GM21381 (cell line): Measurements from ENCODE around the gene KCNQ2.
"Not testable (repeated sequence)": the region's sequence is repeated elsewhere in the genome, so short reads cannot be mapped to it uniquely, and the experiment has no call there.

ENCODE experiments used
- ATAC-seq: cut with Tn5 transposase; IDR thresholded peaks from one replicate; pipeline ENCODE4 v1.9.1; 2021; ENCODE audit warnings: mild to moderate bottlenecking, moderate library complexity; ENCODE audit not compliant: unreplicated experiment

The KCNQ2 gene

DNA sequence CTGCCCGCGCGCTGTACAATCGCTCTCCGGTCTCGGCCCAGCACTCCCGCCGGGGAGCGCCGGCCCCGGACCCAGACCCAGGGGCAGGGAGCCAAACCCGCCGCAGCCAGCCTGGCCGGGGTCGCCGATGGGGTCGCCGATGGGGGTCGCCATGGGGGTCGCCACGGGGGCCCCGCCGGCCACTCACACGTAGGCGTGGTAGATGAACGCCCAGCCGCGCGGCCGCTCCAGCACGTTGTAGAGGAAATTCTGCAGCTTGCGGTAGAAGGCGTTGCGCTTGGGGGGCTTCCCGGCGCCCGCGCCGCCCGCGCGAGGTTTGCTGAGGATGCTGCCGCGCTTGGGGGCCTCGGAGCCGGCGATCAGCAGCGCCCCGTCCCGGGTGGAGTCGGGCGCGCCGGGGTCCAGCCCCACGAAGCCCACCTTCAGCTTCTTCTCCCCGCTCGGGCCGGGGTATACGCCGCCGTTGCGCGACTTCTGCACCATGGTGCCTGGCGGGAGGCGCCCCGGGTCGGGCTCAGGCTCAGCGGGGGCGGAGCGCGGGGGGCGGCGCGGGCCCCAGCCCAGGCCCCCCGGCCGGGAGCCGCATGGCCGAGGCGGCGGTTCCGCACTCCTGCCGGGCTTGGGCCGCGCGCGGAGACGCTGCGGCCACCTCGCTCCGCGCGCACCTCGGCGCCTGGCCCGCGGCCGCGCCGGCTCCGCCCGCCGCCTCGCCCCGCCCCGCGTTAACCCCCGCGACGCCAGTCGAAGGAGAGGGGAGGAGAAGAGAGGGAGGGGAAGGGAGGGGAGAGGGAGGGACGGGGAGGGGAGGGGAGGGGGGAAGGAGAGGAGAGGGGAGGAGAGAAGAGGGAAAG is at the start of gene KCNQ2:
KCNQ2 (minus strand) TSS at position 675 of the 851 bp plus-strand sequence; CDS start at position 483, 192 bp downstream.
- no peak for ATAC-seq

DNA sequence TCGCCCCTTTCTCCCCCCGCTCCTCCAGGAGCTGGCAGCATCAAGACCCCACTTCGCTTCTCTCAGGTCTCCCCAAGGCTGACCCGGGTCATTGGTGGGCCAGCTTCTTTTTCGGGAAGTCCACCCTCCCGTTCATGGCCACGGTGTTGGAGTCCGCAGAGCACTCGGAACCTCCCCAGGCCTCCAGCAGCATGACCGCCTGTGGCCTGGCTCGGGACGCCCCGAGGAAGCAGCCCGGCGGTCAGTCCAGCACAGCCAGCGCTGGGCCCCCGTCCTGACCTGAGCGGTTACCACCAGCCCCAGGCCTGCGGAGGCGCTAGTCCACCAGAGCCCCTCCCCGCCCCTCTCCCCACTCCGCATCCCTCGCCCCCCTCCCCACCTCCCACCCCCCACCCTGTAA is 49.1 kb upstream of the KCNQ2 start:
- ATAC-seq: no peak

DNA sequence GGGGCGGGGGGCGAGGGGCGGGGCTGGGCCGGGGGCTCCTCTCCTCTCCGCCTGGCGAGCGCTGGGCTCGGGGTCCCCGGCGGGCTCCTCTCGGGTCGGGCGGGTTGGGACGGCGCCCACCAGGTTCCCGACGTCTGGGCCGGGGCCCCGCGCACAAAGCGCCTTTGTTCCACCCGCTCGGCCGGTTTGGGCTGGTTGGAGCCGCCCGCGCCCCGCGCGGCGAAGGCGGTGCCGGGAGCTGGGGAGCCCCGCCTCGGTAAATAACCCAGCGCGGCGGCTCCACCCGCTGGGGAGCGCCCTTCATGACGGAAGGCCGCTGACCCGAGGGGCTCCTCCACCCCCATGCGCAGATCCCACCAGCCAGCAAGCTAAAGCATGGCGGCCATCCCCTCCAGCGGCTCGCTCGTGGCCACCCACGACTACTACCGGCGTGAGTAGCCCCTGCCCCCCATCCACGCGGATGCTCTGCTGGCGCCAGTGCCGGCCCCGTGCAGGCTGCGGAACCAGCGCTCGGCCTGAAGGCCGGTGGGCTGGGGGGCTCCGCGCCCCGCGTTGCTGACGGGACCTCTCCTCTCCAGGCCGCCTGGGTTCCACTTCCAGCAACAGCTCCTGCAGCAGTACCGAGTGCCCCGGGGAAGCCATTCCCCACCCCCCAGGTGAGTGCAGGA is 48.6 kb upstream of the KCNQ2 start:
- peak; percentile 50 for ATAC-seq

DNA sequence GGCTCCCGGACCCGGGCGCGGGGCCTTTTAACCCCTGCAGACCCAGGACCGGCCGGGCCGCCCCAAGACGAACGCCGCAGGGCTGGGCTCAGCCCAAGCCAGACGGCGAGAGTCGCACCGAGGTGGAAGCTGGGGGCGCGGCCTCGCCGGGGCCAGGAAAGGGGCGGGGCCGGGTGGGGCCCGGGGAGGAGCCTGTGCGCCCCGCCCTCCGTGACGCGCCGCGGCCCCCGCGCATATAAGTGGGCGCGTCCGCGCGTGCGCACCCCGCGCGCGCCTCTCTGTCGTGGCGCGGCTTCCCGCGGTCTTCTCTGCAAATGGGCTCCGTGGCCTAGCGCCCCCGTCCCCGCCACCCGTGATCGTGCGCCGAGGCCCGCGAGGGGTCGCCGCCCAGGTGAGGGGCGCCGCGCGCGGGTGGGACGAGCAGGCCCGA is 48.1 kb upstream of the KCNQ2 start, which contains the start of gene PPDPF:
PPDPF (plus strand) TSS at position 262 of the 430 bp plus-strand sequence. CDS start 544 bp downstream, outside the sequence.
- peak; percentile 69 for ATAC-seq

DNA sequence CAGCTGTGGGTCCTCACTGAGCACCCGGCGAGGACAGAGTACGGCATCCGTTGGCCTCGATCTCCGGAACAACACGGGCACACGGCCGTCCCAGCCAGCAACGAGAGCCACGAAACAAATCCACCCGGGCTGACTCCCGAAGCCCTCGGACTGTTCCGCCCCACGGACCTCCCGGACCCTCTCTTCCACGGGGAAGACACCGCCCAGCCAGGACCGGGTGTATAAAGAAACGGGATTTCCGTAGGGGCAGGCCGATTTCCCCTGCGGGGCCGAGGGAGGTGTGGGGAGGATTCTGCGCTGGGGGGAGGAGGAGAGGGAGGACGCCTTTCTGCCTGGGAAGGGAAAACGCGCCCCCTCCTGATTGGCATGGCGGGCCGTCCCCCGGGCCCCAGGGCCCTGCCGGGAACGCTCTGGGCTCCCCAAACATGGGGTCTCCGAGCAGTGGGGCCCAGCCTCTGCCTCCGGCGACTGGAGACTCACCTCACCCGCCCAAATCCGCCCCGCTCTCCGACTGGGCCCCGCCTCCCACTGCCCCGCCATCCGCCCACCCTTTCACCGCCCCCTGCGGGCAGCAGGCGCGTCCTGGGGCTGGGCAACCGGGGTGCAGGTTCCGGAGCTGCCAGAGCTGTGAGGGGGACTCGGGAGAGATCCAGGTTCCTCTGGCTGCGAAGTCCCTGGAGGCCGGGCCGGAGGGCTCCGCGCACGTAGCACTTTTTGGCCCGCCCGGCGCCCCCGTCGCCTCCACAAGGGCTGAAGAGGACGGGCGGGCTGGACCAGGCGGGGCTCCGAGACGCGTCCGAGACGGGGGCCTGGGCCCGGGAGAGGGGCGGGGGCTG is 47.4 kb upstream of the KCNQ2 start:
- ATAC-seq: peak; percentile 33

DNA sequence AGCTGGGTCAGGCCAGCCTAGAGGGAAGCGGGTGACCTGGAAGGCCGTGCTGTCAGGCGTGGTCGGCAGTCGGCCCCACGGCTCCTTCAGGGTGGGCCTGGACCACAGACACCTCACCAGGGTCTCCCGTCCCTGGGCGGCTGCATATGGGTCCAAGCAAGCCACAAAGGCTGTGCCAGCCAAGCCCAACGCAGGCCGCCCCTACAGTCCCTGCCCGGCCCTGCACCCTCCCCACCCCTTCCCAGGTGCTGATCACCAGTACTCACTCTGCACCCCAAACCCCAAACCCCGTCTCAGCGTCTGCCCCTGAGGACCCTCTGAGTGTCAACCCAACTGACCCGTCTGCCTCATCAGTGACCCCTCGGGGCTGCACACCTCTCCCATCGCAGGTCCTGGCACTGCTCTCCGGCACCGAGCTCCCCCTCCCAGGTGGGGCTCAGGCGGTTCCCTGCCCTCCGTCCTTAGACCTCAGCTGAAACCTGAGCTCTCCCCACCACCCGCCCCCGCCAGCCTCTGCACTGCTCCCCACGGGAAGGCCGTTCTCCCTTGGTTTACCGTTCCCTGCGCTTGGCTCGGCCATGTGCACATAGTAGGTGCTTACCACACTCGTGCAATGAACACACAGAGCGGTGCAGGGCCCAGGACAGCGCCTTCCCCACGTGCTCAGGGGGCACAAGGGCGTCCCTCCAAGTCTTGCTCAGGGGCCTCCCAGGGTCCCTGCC is 46.7 kb upstream of the KCNQ2 start:
- ATAC-seq: no peak

DNA sequence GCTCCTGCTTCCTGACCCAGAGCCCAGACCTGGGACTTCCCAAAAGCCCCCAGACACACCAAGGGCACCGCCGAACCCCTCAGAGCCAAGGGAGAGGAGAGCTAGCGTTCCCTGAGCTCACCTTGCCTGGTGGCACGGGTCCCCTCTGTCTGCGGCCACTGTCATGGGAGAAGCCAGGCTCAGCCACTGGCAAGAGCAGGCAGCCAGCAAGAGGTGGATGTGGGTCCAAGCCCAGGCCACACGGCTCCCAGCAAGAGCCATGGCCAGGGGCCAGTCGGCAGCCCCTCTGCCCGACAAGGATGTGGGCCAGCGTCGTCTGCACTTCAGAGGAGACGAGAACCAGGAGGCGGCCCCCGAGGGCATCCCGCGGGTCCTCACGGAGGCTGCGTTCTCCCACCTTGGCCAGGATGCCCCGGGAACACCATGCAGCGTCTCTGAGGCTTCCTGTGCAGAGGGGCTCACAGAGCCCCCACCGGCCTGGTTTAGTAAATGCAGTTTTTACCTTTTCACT is 46.0 kb upstream of the KCNQ2 start:
- no peak for ATAC-seq

DNA sequence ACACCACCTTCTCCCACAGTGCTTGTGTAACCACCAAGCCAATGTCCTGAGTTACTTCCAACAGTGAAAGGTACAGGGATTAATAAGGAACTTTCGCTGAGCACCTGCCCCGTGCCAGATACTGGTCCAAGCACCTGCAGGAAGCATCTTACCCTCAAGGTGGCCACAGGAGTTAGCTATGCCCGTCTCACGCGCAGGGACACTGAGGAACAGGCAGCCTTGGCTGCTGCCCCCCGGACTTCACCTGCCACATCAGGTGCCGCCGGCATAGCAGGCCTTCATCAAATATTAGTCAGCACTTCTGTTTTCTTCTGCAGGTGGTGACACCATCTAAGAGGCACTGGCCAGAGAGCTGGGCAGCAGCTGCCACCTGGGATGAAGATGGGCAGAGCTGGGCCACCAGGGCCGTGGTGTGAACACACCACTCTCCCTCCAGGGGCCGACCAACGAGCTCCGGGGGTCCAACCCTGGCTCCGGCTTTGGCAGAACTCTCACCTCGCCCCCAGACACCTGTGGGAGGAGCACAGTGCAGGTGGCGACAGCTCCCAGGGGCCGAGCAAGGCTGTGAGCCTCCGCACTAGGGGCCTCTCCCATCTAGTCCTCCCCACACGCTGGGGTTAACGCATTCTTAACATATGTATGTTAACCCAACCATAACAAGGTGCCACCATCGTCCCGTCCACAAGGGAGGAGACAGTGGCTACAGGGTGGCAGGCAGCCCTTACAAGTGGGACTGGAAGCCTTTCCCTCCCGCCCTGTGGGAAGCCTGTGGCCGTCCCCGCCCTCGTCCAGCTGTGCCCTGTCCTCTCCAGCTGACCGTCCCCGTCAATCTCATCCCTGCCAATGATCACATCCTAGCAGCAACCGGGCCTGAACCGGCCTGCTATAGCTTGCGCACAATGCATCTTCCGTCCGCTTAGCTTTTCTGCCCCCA is 45.2 kb upstream of the KCNQ2 start:
- ATAC-seq: no peak

DNA sequence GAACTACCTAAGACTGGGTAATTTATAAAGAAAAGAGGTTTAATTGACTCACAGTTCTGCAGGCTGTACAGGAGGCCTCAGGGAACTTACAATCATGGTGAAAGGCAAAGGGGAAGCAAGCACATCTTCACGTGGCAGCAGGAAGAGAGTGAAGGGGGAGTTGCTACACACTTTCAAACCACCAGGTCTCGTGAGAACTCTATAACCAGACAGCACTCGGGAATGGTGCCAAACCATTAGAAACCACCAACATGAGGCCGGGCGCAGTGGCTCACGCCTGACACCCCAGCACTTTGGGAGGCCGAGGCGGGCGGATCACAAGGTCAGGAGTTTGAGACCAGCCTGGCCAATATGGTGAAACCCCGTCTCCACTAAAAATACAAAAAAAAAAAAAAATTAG is 42.1 kb upstream of the KCNQ2 start:
- ATAC-seq: not testable (repeated sequence)

DNA sequence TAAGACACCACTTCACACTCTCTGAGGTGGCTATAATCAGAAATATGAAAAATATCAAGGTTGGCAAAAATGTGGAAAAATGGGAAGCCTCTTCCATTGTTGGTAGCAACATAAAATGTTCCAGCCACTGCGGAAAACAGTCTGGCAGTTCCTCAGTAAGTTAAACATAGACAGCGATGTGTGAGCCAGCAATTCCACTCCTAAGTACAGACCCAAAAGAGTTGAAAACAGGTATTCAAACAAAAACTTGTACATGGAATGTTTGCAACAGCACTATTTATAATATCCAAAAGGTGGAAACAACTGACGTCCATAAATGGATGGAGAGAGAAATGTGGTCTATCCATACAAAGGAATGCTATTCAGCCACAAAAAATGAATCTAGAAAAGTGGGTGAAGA is 40.8 kb upstream of the KCNQ2 start:
- no peak for ATAC-seq

DNA sequence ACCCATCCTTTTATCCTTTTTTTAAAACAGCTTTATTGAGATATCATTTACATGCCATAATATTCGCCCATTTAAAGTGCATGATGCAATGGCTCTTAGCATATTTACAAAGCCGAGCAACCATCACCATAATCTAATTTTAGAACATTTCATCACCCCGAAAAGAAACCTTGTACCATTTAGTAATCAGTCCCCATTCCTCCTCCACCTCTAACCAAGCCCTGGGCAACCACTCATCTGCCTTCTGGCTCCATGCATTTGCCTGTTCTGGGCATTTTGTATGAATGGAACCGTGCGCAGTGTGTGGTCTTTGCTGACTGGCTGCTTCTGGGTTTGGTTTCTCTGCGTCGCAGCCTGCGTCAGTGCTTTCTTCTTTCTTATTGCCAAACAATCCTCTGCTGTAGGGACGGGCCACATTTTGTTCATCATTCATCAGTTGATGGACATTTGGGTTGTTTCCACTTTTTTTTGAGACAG is 36.7 kb upstream of the KCNQ2 start:
- ATAC-seq: no peak

DNA sequence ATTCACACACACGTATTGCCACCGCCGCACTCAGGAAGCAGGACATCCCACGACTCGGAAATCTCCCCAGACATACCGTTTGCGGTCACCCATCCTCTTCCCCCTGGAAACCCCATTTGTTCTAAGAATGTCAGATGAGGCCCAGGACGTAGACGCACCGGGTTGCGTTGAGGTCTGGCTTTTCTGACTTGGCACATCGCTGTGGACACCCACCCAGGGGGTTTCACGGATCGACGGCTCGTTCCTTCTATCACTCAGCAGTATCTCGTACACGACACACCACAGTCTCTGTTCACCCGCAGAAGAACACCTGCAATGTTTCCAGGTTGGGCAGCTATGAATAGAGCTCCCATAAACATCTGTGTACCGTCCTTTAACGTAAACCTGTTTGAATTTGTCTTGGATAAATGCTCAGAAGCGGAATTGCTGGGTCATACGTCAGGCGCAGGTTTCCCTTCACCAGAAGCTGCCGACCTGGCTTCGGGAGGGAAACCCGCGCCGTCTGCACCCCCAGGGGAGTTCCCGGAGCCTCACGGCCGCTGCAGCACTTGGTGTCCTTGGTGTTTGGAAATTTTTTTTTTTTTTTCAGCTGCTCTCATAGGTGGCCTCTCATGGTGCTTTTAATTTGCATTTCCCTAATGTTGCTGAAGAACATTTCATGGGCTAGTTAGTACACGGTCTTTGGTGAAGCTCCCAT is 35.8 kb upstream of the KCNQ2 start:
- ATAC-seq: no peak

DNA sequence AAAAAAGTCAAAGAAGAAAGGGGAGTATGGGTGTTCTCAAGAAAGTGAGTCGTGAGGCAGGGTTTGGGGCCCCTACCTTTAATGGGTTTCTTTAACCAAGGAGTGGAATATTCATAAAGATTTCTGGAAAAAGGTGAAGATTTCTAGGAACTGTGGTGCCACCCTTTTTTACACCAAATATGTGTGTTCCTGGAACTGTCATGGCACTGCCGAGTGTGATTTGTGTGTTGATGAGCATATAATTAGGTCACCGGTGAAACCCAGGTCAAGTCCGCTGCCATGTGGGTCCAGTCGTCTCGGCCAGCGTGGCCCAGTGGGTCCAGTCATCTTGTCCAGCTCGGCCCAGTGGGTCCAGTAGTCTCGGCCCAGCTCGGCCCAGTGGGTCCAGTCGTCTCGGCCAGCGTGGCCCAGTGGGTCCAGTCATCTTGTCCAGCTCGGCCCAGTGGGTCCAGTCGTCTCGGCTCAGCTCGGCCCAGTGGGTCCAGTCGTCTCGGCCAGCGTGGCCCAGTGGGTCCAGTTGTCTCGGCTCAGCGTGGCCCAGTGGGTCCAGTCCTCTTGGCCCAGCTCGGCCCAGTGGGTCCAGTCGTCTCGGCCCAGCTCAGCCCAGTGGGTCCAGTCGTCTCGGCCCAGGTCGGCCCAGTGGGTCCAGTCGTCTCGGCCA is 34.8 kb upstream of the KCNQ2 start:
- no peak for ATAC-seq

DNA sequence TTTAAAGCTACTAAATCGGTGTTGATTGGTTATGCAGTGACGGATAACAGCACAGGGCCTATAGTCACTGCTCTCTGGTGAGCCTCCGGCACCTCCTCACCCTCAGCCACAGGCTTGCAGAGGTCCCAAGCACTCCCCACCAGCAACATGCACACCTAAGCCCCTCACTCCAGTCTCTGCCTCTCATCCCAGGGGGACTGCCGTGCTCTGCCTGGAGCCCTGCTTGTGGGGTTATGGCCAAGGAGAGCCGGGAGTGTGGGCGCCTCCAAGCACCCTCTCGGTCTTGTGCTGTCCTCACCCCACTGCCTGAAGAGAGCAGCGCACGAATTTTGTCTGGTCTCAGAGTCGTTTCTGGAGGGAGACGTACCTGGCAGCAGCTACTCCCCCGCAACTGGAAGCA is 33.3 kb upstream of the KCNQ2 start:
- ATAC-seq: no peak

DNA sequence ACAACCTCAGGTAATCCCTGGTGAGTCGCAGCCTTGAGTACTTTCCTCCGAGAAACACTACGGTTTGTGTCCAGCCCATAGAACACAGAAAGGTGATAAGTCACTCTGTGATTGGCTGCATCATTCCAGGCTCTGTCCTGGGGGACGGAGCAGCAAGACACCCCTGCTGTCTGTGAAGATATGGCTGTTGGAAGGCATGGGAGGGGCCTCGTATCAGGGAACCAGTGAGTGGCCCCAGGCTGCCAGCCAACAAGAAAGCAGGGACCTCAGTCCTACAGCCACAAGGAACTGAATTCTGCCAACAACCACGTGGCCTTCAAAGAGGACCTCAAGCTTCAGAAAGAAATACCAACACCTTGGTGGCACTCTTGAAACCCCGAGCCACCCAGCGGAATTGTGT is 32.8 kb upstream of the KCNQ2 start:
- no peak for ATAC-seq

DNA sequence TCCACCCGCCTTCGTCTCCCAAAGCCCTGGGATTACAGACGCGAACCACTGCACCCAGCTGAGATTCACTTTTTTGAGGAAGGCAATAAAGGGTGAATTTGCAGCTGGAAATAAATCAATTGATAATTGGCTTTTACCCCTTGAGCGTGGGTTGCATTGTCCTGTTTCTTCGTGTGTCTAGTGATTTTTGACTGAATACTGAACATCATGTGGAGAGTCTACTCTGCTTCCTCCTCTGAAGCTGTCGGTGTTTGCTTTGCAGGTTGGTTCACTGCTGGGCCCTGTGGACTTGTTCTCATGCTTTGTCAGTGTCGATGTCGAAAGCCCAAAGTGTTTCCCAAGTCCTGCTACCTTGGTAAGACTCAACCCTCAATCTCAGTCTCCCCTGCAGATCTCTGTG is 32.2 kb upstream of the KCNQ2 start:
- no peak for ATAC-seq

DNA sequence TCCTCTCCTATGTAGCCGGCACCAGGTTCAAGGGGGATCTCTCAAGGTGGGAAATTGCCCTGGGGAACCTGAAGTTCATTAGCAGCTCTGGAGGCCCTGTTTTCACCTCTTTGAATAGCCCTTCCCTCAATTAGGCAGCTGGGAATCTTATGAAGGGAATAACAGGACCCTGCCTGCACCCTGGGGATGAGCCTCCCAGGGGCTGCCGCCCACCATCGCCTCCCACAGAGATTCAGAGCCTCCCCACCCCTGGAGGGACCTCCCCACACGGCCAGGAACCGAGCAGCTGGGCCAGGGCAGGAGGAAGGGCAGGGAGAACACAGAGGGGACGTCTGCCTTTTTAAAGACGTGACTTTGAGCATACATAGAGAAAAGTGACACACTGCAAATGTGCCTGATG is 31.1 kb upstream of the KCNQ2 start:
- ATAC-seq: no peak

DNA sequence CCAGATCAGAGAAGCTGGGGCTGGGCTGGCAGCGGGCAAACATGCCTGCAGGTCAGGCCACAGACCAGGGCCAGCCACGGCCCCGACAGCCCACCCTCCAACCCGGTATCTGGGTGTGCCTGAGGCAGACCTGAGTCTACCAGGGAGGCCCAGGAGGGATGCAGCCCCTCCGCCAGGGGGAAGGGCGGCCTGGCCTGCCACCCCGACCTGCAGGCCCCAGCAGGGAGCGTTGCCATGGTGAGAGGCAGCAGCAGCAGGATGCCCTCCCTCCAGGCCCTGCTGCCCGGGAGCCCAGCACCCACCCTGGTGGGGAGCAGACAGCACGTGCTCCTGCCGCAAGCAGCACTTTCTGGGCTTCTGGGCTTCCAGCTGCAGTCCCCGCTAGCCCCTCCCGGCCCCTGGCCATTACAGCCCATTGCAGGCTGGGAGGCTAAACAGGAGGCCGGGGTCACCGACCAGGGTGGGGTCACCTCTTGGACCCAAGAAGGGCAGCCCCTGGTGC is 30.3 kb upstream of the KCNQ2 start:
- ATAC-seq: no peak
